Testis (tissue), 3 donors: ENCODE data around the gene OR52E2. TPM values are rescaled to one million over a fixed set of nuclear protein-coding genes. Genes with fewer than 3 reads are reported as not detected.

Experiments used
- DNase-seq: peaks from one replicate; pipeline ENCODE4 v3.0.0-alpha.2; 2019
- H3K27ac ChIP-seq, 2 donors: fragments of 200-600 bp; sonication (generic); one replicate each; pipeline ENCODE4 v1.5.1; 2019
- H3K27me3 ChIP-seq: fragments of 200-600 bp; sonication (generic); one replicate; pipeline ENCODE4 v1.5.1; 2019
- H3K36me3 ChIP-seq: fragments of 200-600 bp; sonication (generic); one replicate; pipeline ENCODE4 v1.5.1; 2017; ENCODE audit warnings: low read depth; ENCODE audit errors: missing control alignments
- H3K4me1 ChIP-seq: fragments of 200-600 bp; sonication (generic); one replicate; pipeline ENCODE4 v1.5.1; 2019
- H3K4me3 ChIP-seq, 2 donors: fragments of 200-600 bp; sonication (generic); one replicate each; pipeline ENCODE4 v1.5.1; 2017 to 2019
- H3K9me3 ChIP-seq: fragments of 200-600 bp; sonication (generic); one replicate; pipeline ENCODE4 v1.5.1; 2017
- CTCF ChIP-seq, 3 experiments: fragments of 450-650 bp in 2 of 3; fragments of 200-600 bp in 1 of 3; sonication (generic) in 1 of 3; IDR thresholded peaks; one replicate each; pipeline ENCODE4 v1.5.1; 2016 to 2019; ENCODE audit warnings: antibody characterized with exemption in 3 of 3, mild to moderate bottlenecking in 2 of 3, moderate library complexity in 1 of 3
- POLR2A ChIP-seq: fragments of 450-650 bp; IDR thresholded peaks from one replicate; pipeline ENCODE4 v1.6.1; 2017; ENCODE audit warnings: antibody characterized with exemption, mild to moderate bottlenecking, moderate library complexity
- WGBS, 2 donors: methylation state at CpG; one replicate each; pipeline ENCODE4 v1.1.5; 2018; 5-methylcytosine and 5-hydroxymethylcytosine counted together
- intact Hi-C: fragments of 100-400 bp; cut with DNase I; formaldehyde crosslinking; loops from one replicate; pipeline ENCODE4 v1.15.1; 2023; ENCODE audit warnings: low total_unique reads
- polyA plus RNA-seq: library from polyadenylated mRNA; stranded (reverse); fragments of 350-450 nt; fragmentation: Illumina TruSeq; extraction: RNeasy Lipid Tissue Mini Kit (QIAGEN cat#74804); gene quantifications from one replicate; pipeline ENCODE4 v1.2.3, GENCODE V29; 2014; ENCODE audit warnings: low read depth, low replicate concordance; ENCODE audit not compliant: insufficient read depth
- total RNA-seq, 2 donors: library from RNA; depleted of rRNA; stranded (reverse); fragments of >200 nt; gene quantifications; one replicate each; pipeline ENCODE4 v1.2.3, GENCODE V29; 2016

Gene OR52E2
- total and polyA plus RNA-seq, 3 donors from 2014 or later: 0.37 TPM; not detected in 2

- intact Hi-C loops: no loop called here
- Histone ChIP-seq H3K4me3 (no peak overlapping the region), H3K27me3 (no peaks in the 10 kb centered on the region), H3K9me3 (no peaks in the 10 kb centered on the region), H3K36me3 (no peaks in the 10 kb centered on the region), H3K4me1 (no peaks in the 10 kb centered on the region), H3K27ac (no peak overlapping the region)
- TF ChIP-seq POLR2A (no peak), CTCF (IDR thresholded peaks at IDR 0.05) (no peak)
- WGBS, 2 donors: 53 to 61% methylated on average over 2 of the region's 2 CpGs
- DNase-seq: no peak
These were observed 21.5 kb downstream of the OR52E2 start for GRCh38 chr11:5037926-5038325.

GRCh38 chr11:5036669-5037068 is 22.8 kb downstream of the OR52E2 start:
- intact Hi-C loops: no loop called here
- Histone ChIP-seq H3K4me3 (no peak overlapping the region), H3K27me3 (no peaks in the 10 kb centered on the region), H3K27ac (no peak overlapping the region), H3K4me1 (no peaks in the 10 kb centered on the region), H3K9me3 (no peaks in the 10 kb centered on the region), H3K36me3 (no peaks in the 10 kb centered on the region)
- WGBS, 2 donors: 73 to 96% methylated on average over 2 of the region's 2 CpGs
- no peak for TF ChIP-seq CTCF (IDR thresholded peaks at IDR 0.05)
- TF ChIP-seq POLR2A: no peak
- no peak for DNase-seq

- Histone ChIP-seq H3K36me3 (no peaks in the 10 kb centered on the region), H3K9me3 (no peaks in the 10 kb centered on the region), H3K27ac (no peak overlapping the region), H3K4me1 (no peaks in the 10 kb centered on the region), H3K27me3 (no peaks in the 10 kb centered on the region), H3K4me3 (no peak overlapping the region)
- TF ChIP-seq POLR2A (no peak), CTCF (IDR thresholded peaks at IDR 0.05) (no peak)
- 90 to 96% methylated on average over 2 of the region's 2 CpGs for WGBS, 2 donors
- intact Hi-C loops: no loop called here
- no peak for DNase-seq
These were observed 37.4 kb downstream of the OR52E2 start for GRCh38 chr11:5021996-5022395.

GRCh38 chr11:5013012-5013411 is 46.4 kb downstream of the OR52E2 start:
- 78 to 88% methylated on average over 1 of the region's 1 CpG for WGBS, 2 donors
- intact Hi-C loops: no loop called here
- Histone ChIP-seq H3K9me3 (no peaks in the 10 kb centered on the region), H3K27me3 (no peaks in the 10 kb centered on the region), H3K27ac (no peak overlapping the region), H3K4me1 (no peaks in the 10 kb centered on the region), H3K4me3 (no peak overlapping the region), H3K36me3 (no peaks in the 10 kb centered on the region)
- DNase-seq: no peak
- TF ChIP-seq CTCF (IDR thresholded peaks at IDR 0.05): no peak
- no peak for TF ChIP-seq POLR2A

GRCh38 chr11:5011254-5011653 is 48.2 kb downstream of the OR52E2 start:
- no peak for DNase-seq
- Histone ChIP-seq H3K9me3 (no peaks in the 10 kb centered on the region), H3K4me3 (no peak overlapping the region), H3K4me1 (no peaks in the 10 kb centered on the region), H3K27me3 (no peaks in the 10 kb centered on the region), H3K36me3 (no peaks in the 10 kb centered on the region), H3K27ac (no peak overlapping the region)
- no peak for TF ChIP-seq CTCF (IDR thresholded peaks at IDR 0.05)
- TF ChIP-seq POLR2A: no peak
- intact Hi-C loops: no loop called here
- 65 to 74% methylated on average over 8 of the region's 8 CpGs for WGBS, 2 donors
